Right atrium auricular region (tissue), 2 donors: ENCODE data around the gene CARMIL3. TPM values are rescaled to one million over a fixed set of nuclear protein-coding genes. Genes with fewer than 3 reads are reported as not detected.

Source experiments
- DNase-seq: peaks from one replicate; pipeline ENCODE4 v3.0.0-alpha.2; 2019; ENCODE audit warnings: low spot score
- H3K27ac ChIP-seq, 2 donors: fragments of 200-600 bp; sonication (generic); 1 replicate in 1 of 2; 2 replicates in 1 of 2; pipeline ENCODE4 v1.5.1; 2016 to 2019
- H3K27me3 ChIP-seq, 2 donors: fragments of 200-600 bp; sonication (generic); one replicate each; pipeline versions ENCODE4 v1.5.1 to v1.6.0; 2017 to 2019
- H3K36me3 ChIP-seq: fragments of 200-600 bp; sonication (generic); one replicate; pipeline ENCODE4 v1.5.1; 2016
- H3K4me1 ChIP-seq, 2 donors: fragments of 200-600 bp; sonication (generic); one replicate each; pipeline versions ENCODE4 v1.5.1 to v1.6.0; 2017 to 2019
- H3K4me3 ChIP-seq, 2 donors: fragments of 200-600 bp; sonication (generic); 1 replicate in 1 of 2; 2 replicates in 1 of 2; pipeline ENCODE4 v1.5.1; 2017 to 2019; ENCODE audit warnings: mild to moderate bottlenecking in 1 of 2, moderate library complexity in 1 of 2
- H3K9me3 ChIP-seq, 2 donors: fragments of 200-600 bp; sonication (generic); one replicate each; pipeline ENCODE4 v1.5.1; 2019
- CTCF ChIP-seq, 2 donors: fragments of 200-600 bp; sonication (generic); IDR thresholded peaks; one replicate each; pipeline ENCODE4 v1.5.1; 2019; ENCODE audit warnings: antibody characterized with exemption in 2 of 2
- total RNA-seq, 2 donors: library from RNA; depleted of rRNA; stranded (reverse); fragments of >200 nt; gene quantifications; one replicate each; pipeline ENCODE4 v1.1.0, GENCODE V29; 2016

Gene CARMIL3
- total RNA-seq, 2 donors from 2014 or later, result not detected

GRCh38 chr14:24098229-24098926, 46.6 kb downstream of the CARMIL3 start:
- Histone ChIP-seq H3K36me3 (no peaks in the 10 kb centered on the region), H3K27ac (no peak overlapping the region), H3K4me1 (peaks cover 0 to 19% of the 10 kb centered on the region in 2 donors), H3K27me3 (no peaks in the 10 kb centered on the region), H3K4me3 (no peak overlapping the region), H3K9me3 (no peaks in the 10 kb centered on the region)
- no peak for DNase-seq
- TF ChIP-seq CTCF (IDR thresholded peaks at IDR 0.05), result no peak

- DNase-seq, result no peak
- H3K9me3 ChIP-seq, result no peaks in the 10 kb centered on the region
- no peaks in the 10 kb centered on the region for H3K36me3 ChIP-seq
- H3K4me3 ChIP-seq, result no peak overlapping the region
- H3K4me1 ChIP-seq, result peaks cover 0 to 14% of the 10 kb centered on the region in 2 donors
- no peak overlapping the region for H3K27ac ChIP-seq
- H3K27me3 ChIP-seq, result no peaks in the 10 kb centered on the region
- TF ChIP-seq CTCF (IDR thresholded peaks at IDR 0.05), result no peak
These were observed 47.4 kb downstream of the CARMIL3 start for GRCh38 chr14:24098927-24099813.

- no peaks in the 10 kb centered on the region for H3K27me3 ChIP-seq
- no peak for DNase-seq
- peaks cover 0 to 5% of the 10 kb centered on the region in 2 donors for H3K4me1 ChIP-seq
- no peak for TF ChIP-seq CTCF (IDR thresholded peaks at IDR 0.05)
- no peak overlapping the region for H3K27ac ChIP-seq
- no peaks in the 10 kb centered on the region for H3K36me3 ChIP-seq
- H3K4me3 ChIP-seq, result no peak overlapping the region
- H3K9me3 ChIP-seq, result no peaks in the 10 kb centered on the region
These were observed 48.6 kb downstream of the CARMIL3 start for GRCh38 chr14:24100197-24100981.

- H3K27ac ChIP-seq, result no peak overlapping the region
- no peak for DNase-seq
- no peaks in the 10 kb centered on the region for H3K27me3 ChIP-seq
- H3K4me1 ChIP-seq, result no peaks in the 10 kb centered on the region
- no peak for TF ChIP-seq CTCF (IDR thresholded peaks at IDR 0.05)
- no peaks in the 10 kb centered on the region for H3K36me3 ChIP-seq
- H3K4me3 ChIP-seq, result no peak overlapping the region
- H3K9me3 ChIP-seq, result no peaks in the 10 kb centered on the region
These were observed 49.2 kb downstream of the CARMIL3 start for GRCh38 chr14:24100982-24101494.

- no peak overlapping the region for H3K27ac ChIP-seq
- H3K4me3 ChIP-seq, result no peak overlapping the region
- no peaks in the 10 kb centered on the region for H3K27me3 ChIP-seq
- no peak for DNase-seq
- H3K36me3 ChIP-seq, result no peaks in the 10 kb centered on the region
- no peaks in the 10 kb centered on the region for H3K4me1 ChIP-seq
- no peak for TF ChIP-seq CTCF (IDR thresholded peaks at IDR 0.05)
- H3K9me3 ChIP-seq, result no peaks in the 10 kb centered on the region
These were observed 50.7 kb downstream of the CARMIL3 start for GRCh38 chr14:24102357-24103048.
